ENCODE data around the gene MPRIP.

DNA sequence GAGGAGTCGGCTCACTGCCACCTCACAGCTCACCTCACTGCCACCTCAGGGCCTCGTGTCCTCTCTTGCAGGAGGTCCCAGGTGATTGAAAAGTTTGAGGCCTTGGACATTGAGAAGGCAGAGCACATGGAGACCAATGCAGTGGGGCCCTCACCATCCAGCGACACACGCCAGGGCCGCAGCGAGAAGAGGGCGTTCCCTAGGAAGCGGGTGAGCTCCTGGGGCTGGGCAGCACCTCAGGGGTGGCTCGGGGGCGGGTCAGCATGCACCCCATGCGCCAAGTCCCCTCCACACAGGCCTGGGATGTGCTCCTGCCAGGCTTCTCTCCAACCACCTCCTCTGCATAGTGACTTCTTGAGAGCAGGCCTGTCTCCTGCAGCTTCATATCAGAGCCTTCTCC is 100.3 kb downstream of the MPRIP start:
- TF ChIP-seq, protein P1, sequence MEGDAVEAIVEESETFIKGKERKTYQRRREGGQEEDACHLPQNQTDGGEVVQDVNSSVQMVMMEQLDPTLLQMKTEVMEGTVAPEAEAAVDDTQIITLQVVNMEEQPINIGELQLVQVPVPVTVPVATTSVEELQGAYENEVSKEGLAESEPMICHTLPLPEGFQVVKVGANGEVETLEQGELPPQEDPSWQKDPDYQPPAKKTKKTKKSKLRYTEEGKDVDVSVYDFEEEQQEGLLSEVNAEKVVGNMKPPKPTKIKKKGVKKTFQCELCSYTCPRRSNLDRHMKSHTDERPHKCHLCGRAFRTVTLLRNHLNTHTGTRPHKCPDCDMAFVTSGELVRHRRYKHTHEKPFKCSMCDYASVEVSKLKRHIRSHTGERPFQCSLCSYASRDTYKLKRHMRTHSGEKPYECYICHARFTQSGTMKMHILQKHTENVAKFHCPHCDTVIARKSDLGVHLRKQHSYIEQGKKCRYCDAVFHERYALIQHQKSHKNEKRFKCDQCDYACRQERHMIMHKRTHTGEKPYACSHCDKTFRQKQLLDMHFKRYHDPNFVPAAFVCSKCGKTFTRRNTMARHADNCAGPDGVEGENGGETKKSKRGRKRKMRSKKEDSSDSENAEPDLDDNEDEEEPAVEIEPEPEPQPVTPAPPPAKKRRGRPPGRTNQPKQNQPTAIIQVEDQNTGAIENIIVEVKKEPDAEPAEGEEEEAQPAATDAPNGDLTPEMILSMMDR (IDR thresholded peaks at IDR 0.05): no peak
- TF ChIP-seq POLR2AphosphoS5 (IDR thresholded peaks at IDR 0.05): no peak
